Activated CD4-positive, alpha-beta T cell treated with anti-CD3 and anti-CD28 coated beads, Interleukin-2, Interleukin-4, amounts not matched to agents 100 ng/mL and 50 ng/mL, durations not matched to agents 16 hours and 8 hours (primary cell): ENCODE data around the gene RTN1.
"Not testable (repeated sequence)": the region's sequence is repeated elsewhere in the genome, so short reads cannot be mapped to it uniquely, and the experiment has no call there.

Experiments used
- DNase-seq: peaks from one replicate; pipeline ENCODE4 v3.0.0-alpha.2; 2020; ENCODE audit warnings: low spot score

Gene RTN1

DNA sequence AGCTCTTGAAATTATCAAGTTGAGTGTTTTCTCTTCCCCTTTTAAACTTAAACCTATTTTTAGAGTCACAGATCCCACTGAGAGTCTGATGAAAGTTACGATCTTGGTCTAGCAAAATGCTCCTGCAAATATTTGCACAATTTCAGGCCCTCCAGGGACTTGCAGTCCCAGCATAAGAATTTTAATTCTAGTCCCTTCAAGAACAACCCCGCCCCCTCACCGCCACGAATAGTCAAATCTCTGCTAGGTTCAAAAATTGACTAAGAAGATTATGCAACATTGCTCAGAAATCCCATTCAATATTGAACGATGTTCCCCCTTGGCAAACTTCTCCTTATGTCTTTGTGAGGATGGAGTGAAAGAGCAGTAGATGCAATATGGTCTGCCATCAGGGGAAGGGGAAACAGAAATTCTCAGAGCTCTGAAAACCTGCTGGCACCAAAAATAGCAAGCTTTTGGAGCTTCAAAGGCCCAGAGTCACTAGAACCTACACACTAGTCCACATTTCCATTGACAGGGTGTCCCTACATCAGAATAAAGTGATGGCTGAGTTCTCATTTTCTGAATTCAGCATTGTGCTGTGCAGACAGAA is 166.4 kb downstream of the RTN1 start:
- no peak for DNase-seq

- DNase-seq: no peak
Observed at GRCh38 chr14:59699442-59699841, 171.1 kb downstream of the RTN1 start.

DNA sequence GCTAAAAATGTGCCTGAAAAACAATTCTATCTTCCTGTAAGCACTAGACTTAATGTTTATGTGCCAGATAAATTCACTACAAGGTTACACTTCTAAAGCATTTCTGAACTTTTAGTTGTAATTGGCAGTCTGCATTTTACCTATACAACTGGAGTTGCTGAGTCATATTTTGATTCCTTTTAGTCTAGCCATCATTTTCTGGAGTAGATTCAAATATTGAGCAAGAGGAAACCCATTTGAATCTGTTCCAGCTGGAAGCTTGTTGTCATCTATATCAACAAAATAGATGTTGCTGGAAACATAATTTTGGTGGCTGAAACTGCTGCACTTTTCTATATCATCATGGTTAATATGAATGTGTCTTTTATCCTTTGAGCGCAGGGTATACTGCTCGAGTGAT is 171.8 kb downstream of the RTN1 start:
- no peak for DNase-seq

- DNase-seq: no peak
Observed at GRCh38 chr14:59695198-59695597, 175.4 kb downstream of the RTN1 start.

- DNase-seq: no peak
Observed at GRCh38 chr14:59691266-59691665, 179.3 kb downstream of the RTN1 start.

- no peak for DNase-seq
Observed at GRCh38 chr14:59690426-59690825, 180.2 kb downstream of the RTN1 start.

GRCh38 chr14:59688224-59689170 is 182.1 kb downstream of the RTN1 start:
- DNase-seq: peak; percentile 44

DNA sequence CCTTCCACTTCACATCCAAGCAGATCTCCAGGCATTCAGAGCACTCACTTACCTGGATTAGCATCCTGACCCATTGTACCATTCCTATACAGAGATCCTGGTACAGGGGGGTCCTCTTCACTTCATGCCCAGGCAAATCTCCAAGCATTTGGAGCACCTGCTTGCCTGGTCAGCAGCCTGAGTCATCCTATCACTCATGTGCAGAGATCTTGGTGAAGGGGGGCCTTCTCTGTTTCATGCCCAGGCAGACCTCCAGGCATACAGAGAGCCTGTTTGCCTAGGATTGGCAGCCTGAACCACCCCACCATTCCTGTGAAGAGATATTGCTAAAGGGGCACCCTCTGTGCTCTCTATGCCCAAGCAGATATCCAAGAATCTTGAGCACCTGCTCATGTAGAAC is 182.9 kb downstream of the RTN1 start:
- DNase-seq: no peak

DNA sequence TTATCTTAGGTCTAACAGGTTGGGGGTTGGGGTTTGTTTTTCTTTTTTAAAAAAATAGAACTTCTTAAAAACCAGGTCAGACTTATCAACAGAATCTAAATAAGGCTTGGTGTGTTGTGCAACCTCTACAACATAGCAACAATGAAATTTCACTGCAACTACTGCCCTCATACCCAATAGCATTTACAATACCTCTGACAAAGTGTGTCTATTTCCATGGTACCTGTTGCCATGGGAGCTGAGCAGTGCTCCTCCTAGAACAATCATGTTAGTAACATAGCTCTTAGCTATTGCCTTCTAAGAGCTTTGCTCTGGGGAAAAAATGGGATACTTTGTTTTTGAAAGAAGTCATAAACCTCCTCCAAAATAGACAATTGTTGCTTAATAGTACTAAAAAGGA is 190.7 kb downstream of the RTN1 start:
- DNase-seq: no peak

GRCh38 chr14:59678352-59678751 is 192.2 kb downstream of the RTN1 start:
- no peak for DNase-seq

- no peak for DNase-seq
Observed at GRCh38 chr14:59677771-59678231, 192.8 kb downstream of the RTN1 start.

- DNase-seq: no peak
Observed at GRCh38 chr14:59675394-59675793, 195.2 kb downstream of the RTN1 start.

- no peak for DNase-seq
Observed at GRCh38 chr14:59664741-59665140, 205.8 kb downstream of the RTN1 start.

DNA sequence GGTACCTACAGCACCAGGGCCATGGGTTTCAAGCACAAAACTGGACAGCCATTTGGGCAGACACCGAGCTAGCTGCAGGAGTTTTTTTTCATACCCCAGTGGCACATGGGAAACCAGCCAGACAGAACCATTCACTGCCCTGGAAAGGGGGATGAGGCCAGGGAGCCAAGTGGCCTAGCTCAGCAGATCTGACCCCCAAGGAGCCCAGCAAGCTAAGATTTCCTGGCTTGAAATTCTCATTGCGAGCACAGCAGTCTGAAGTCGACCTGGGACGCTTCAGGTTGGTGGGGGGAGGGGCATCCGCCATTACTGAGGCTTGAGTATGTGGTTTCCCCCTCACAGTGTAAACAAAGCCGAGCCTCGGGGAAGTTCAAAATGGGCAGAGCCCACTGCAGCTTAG is 212.8 kb downstream of the RTN1 start:
- no peak for DNase-seq

DNA sequence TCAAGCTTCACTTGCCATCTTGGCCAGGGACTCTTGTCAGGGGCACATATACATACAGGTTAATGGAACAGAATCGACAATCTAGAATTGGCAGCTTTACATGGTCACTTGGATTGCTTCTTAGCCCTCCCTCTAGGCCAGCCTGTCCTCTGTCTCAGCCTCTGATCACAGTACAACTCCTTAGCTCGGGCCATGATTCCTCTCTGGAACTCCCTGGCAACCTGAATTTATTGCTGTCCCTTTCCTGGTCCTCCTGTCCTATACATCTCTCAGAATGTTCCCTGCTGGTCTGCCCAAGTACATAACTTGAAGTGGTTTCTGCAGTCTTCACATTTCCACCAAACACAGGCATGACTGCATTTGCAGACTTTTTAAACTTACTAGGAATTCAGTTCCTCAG is 214.1 kb downstream of the RTN1 start:
- no peak for DNase-seq

DNA sequence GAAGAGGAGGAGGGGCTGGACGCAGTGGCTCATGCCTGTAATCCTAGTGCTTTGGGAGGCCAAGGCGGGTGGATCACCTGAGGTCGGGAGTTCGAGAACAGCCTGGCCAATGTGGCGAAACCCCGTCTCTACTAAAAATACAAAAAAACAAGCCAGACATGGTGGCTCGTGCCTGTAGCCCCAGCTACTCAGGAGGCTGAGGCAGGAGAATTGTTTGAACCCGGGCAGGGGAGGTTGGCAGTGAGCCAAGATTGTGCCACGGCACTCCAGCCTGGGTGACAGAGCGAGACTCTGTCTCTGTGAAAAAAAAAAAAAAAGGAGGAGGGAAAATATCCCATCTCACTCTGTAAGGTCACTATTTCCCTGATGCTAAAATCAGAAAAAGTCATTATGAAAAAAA is 216.4 kb downstream of the RTN1 start:
- DNase-seq: not testable (repeated sequence)

DNA sequence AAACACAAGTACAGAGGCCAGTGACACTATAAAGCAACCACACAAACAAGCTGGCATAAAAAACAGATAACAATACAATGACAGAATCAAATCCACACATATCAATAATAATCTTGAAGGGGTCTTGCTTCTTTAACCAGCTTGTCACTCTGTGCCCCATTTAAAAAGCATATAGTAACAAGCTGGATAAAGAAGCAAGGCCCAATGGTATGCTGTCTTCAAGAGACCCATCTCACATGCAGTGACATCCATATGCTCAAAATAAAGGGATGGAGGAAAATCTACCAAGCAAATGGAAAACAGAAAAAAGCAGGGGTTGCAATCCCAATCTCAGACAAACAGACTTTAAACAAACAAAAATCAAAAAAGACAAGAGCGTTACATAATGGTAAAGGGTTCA is 223.7 kb downstream of the RTN1 start:
- DNase-seq: not testable (repeated sequence)

GRCh38 chr14:59638885-59639284 is 231.7 kb downstream of the RTN1 start:
- no peak for DNase-seq

GRCh38 chr14:59634617-59635016 is 236.0 kb downstream of the RTN1 start:
- DNase-seq: no peak

- DNase-seq: no peak
Observed at GRCh38 chr14:59633486-59633885, 237.1 kb downstream of the RTN1 start.

GRCh38 chr14:59632381-59632780 is 238.2 kb downstream of the RTN1 start:
- peak; percentile 27 for DNase-seq

GRCh38 chr14:59631237-59631636 is 239.3 kb downstream of the RTN1 start:
- no peak for DNase-seq

DNA sequence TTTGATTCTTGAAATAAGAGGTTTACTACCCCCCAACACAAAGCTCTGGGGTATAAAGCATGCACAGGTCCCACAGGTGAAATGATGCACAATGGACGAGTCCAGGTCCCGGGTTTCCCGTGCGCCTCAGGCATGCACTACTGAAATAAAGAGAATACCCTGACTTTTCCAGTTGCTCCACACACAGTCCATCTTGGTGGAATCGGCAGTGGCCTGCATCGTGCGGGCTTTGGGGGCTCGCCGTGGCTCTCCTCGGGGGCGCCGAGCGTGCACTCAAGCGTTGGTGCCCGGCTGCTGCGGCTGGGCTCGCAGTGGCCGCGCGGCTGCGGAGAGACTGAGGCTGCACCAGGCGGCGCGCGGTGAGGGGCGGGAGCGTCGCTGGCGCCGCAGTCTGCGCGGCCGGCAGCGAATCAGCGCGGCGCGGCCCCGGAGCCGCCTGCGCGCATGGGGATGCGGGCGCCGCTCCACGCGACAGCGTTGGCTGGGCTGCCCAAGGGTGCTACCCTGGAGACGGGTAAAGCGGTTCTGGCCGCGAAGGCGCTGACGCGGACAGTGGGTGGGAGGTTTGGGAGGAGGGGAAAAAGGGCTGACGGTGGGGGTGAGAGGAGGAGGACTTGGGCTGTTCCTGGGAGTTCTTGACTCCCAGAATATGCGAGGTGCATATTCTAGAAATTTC is 240.2 kb downstream of the RTN1 start:
- no peak for DNase-seq
